NCI-H2081 (cell line): Measurements from ENCODE around the gene PRXL2A.
"Not testable (repeated sequence)": the region's sequence is repeated elsewhere in the genome, so short reads cannot be mapped to it uniquely, and the experiment has no call there.

Source experiments
- DNase-seq, 2 experiments: peaks; one replicate each; lab custom pipeline; 2025; lab: John Stamatoyannopoulos, UW

The PRXL2A gene

GRCh38 chr10:80474941-80475340 is 66.6 kb downstream of the PRXL2A start:
- no peak for DNase-seq

DNA sequence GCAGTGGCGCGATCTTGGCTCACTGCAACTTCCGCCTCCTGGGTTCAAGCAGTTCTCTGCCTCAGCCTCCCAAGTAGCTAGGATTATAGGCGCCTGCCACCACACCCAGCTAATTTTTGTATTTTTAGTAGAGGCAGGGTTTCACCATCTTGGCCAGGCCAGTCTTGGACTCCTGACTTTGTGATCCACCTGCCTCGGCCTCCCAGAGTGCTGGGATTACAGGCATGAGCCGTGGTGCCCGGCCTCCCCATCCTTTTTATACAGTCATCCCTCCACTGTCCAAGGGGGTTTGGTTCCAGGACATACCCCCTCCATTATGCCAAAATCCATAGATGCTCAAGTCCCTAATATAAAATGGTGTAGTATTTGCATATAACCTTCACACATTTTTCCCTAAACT is 67.3 kb downstream of the PRXL2A start:
- not testable (repeated sequence) for DNase-seq

- no peak for DNase-seq
Measured at GRCh38 chr10:80476685-80477084, 68.3 kb downstream of the PRXL2A start.

DNA sequence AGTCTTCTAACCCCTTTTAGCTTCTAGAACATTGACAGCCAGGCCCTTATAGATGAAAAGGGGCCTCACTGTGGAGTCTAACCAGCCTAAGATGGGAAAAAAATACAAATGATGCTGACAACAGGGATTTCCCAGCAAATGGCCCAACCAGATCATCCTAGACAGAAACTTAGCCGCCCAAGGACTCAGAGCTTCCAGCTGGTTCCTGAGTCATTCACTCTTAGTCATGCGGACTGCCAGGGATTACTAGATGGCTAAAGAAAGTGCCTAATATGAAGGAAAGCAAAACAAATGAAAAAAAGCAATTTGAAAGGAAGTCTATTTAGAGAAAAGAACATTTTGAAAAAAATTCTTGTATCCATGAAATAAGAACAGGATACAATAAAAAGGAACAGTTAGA is 69.5 kb downstream of the PRXL2A start:
- no peak for DNase-seq

DNA sequence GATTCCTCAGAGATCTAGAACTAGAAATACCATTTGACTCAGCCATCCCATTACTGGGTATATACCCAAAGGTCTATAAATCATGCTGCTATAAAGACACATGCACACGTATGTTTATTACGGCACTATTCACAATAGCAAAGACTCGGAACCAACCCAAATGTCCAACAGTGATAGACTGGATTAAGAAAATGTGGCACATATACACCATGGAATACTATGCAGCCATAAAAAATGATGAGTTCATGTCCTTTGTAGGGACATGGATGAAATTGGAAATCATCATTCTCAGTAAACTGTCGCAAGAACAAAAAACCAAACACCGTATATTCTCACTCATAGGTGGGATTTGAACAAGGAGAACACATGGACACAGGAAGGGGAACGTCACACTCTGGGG is 72.0 kb downstream of the PRXL2A start:
- not testable (repeated sequence) for DNase-seq

DNA sequence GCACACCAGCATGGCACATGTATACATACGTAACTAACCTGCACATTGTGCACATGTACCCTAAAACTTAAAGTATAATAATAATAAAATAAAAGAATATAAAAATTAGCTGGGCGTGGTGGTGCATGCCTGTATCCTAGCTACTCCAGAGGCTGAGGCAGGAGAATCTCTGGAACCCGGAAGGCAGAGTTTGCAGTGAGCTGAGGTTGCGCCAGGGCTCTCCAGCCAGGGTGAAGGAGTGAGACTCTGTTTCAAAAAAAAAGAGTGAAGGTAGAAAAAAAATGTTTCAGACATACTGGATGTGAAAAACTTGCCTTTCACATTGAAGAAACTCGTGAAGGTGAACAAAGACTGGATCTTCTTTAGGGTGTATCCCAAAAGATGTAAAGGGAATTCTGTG is 72.5 kb downstream of the PRXL2A start:
- DNase-seq = no peak

- no peak for DNase-seq
Measured at GRCh38 chr10:80484243-80484642, 75.9 kb downstream of the PRXL2A start.

- DNase-seq = no peak
Measured at GRCh38 chr10:80484676-80485075, 76.3 kb downstream of the PRXL2A start.

- no peak for DNase-seq
Measured at GRCh38 chr10:80485076-80485945, 77.0 kb downstream of the PRXL2A start.

GRCh38 chr10:80485946-80486764 is 77.8 kb downstream of the PRXL2A start:
- no peak for DNase-seq
